HFF-Myc (cell line): ENCODE results near the gene PRM2.

Experiments used
- DNase-seq: peaks from one replicate; pipeline ENCODE4 v3.0.0-alpha.2; 2011; ENCODE audit warnings: low read depth; ENCODE audit errors: extremely low read depth
- H3K4me3 ChIP-seq: replicated peaks from 2 replicates; pipeline ENCODE4 v1.5.1; 2011; ENCODE audit warnings: low read depth, mild to moderate bottlenecking, control low read depth, low read length
- TF ChIP-seq, protein P1 (sequence below): IDR thresholded peaks from 2 replicates; pipeline ENCODE4 v1.5.1; 2012; ENCODE audit warnings: mild to moderate bottlenecking, low read depth, low read length, control low read depth; ENCODE audit errors: missing control alignments

PRM2 gene

DNA sequence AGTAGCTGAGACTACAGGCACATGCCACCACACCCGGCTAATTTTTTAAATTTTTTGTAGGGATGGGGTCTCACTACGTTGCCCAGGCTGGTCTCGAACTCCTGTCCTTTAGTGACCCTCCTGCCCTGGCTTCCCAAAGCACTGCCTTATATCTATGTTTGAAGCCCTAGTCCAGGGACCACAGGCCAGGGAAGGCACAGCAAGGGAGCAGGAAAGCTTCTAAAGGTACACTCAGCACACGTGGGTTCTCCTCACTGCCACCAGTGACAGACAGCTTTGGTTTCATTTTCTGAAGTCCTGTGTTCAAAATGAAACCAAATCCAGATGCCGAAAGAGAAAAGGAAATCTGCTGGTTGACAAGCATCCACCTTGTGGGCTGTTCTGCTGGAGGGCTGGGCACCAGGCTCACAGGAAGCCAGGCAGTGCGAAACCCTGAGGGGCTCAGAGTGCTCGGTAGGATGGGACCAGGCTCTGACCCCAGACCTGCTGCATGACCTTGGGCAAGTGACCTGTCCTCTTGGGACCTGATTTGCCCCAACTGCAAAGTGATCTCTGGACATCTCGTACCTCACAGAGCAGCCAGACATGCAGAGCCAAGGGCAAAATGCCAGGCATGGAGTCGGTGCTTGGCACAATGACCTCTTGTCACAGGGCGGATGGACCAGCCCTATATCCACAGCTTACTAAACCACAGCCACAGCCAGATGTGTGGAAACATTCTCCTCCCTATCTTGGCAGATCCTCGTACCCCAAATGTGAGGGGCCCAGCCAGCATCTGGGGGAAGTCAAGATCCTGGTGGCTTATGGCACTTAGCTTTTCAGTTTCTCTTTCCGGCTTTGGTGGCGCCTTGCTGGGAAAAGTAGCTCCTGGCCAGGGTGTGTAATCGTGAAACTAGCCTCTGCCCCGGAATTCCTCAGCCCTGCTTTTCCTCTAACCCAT lies 17.5 kb downstream of the PRM2 start:
- no peak overlapping the region for H3K4me3 ChIP-seq
- no peak for DNase-seq
- TF ChIP-seq, protein P1, sequence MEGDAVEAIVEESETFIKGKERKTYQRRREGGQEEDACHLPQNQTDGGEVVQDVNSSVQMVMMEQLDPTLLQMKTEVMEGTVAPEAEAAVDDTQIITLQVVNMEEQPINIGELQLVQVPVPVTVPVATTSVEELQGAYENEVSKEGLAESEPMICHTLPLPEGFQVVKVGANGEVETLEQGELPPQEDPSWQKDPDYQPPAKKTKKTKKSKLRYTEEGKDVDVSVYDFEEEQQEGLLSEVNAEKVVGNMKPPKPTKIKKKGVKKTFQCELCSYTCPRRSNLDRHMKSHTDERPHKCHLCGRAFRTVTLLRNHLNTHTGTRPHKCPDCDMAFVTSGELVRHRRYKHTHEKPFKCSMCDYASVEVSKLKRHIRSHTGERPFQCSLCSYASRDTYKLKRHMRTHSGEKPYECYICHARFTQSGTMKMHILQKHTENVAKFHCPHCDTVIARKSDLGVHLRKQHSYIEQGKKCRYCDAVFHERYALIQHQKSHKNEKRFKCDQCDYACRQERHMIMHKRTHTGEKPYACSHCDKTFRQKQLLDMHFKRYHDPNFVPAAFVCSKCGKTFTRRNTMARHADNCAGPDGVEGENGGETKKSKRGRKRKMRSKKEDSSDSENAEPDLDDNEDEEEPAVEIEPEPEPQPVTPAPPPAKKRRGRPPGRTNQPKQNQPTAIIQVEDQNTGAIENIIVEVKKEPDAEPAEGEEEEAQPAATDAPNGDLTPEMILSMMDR: no peak

DNA sequence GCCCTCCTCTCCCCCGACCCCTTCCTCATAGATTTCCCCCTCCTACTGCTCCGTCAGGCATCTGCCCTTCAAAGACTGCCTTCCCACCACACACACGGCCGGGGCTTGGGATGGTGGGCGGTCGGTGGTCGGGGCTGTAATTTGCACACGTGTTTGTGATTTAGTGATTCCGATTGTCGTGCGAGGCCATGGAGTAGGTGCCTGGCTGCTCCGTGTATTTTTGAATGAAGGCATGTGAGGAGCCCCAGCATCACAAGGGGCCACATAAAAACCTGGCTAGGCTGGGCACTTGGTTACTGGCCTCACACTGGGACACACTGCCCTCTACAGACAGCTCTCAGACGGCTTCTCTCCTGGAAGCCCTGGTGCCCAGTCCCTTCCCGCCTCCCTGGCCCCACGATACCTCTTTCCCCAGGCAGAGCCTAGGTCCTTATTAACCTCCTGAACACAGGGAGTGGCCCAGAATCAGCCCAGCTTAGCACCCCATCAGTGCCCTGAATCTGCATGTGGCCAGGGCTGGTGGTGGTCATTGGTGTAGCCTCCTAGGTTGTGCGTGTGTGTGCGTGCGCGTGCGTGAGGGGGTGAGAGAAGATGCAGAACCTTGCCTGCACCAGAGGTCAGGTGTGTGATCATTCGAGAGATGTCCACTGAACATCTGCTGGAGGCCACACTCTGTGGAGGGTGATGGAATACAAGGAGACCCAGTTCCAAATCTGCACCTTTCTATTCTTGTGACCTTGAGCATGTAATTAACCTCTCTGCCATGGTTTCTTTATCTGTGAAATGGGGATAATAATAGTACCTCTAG lies 18.9 kb downstream of the PRM2 start:
- DNase-seq: peak; percentile 76
- peak overlapping the region; percentile 64 for H3K4me3 ChIP-seq
- TF ChIP-seq, protein P1: peak; percentile 80

DNA sequence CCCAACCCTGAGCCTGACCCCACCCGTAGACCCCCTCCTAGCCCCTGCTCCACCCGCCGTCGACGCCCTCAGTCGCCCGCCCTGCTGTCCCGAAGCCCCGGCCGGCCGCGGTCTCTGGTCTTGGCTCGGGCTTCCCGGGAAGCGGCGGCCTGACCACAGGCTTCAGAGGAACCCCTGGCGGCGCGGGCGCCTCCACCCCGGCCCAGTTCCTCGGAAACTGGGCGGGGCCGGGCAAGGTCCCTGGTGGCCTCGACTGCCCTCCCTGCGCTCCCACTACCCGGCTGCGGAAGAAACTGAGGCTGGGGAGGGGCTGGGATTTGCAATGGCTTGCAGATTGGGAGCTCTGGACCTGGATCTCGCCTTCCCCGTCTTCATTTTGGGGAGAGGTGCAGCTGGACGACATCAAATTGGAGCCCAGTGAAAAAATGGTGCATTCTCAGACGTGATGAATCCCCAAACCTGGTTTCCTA lies 19.6 kb downstream of the PRM2 start:
- no peak for DNase-seq
- peak overlapping the region; percentile 64 for H3K4me3 ChIP-seq
- TF ChIP-seq, protein P1: no peak

DNA sequence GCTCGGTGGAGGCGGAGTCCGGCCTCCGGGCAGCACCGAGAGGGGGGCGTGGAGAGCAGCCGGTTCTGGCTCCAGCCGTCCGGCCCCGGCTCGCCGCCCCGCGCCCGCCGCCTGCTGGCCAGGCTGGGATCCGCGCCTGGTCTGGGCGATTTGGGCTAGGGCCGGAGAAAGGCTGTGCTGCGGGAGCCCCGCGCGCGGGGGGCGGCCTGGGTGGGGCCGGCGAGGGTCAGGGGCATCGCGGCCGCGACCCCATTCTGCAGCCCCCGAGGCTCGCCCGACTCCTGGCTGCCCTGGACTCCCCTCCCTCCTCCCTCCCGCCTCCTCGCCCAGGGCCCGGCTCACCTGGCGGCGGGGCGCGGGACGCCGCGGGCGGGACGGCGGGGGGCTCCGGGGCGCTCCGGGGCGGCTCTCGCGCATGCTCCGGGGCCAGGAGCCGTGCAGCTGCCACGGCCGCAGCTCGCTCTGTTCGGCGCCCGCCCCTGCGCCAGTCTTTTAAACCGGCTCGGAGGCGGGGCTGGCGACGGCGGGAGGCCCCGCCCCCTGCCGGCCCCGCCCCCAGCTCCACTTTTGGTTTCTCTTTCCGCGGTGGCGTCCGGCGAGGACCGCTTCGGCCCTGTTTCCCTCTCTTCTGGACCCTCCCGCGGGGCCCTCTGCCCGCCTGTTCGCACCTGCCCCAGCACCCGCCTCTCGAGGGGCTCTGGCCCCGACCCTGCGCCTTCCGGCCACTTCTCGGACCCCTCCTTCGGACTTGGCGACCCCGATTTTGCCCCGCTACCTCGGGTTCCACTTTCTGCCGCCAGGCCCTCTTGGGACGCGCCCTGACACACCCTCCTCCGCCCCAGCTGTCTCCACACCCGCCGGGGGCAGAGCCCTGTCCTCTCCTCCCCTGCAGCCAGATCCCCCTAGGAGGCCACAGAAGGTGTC lies 20.3 kb downstream of the PRM2 start, which contains the start of gene SOCS1:
Gene SOCS1 (minus strand): TSS at position 468 of the 924 bp plus-strand sequence. CDS start 726 bp downstream, outside the sequence.
- peak within 1 kb of the TSS; percentile 64 for H3K4me3 ChIP-seq
- peak; percentile 35 for DNase-seq
- TF ChIP-seq, protein P1: peak; percentile 69

DNA sequence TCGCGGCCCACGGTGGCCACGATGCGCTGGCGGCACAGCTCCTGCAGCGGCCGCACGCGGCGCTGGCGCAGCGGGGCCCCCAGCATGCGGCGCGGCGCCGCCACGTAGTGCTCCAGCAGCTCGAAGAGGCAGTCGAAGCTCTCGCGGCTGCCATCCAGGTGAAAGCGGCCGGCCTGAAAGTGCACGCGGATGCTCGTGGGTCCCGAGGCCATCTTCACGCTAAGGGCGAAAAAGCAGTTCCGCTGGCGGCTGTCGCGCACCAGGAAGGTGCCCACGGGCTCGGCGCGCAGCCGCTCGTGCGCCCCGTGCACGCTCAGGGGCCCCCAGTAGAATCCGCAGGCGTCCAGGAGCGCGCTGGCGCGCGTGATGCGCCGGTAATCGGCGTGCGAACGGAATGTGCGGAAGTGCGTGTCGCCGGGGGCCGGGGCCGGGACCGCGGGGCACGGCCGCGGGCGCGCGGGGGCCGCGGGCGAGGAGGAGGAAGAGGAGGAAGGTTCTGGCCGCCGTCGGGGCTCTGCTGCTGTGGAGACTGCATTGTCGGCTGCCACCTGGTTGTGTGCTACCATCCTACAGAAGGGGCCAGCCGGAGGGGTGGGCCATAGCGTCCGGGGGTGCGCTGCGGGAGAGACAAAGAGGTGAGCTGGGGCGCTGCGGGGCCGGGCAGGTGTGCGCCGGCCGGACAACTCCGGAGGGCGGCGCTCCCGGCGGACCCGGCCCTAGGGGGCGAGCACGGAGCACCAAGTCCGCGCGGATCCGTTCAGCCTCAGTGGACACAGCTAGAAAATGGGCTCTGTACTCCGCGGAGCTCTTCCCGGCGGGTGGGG lies 21.2 kb downstream of the PRM2 start:
- DNase-seq: no peak
- peak overlapping the region; percentile 64 for H3K4me3 ChIP-seq
- TF ChIP-seq, protein P1: no peak
